ENCODE data around the gene SLC12A8. TPM values are rescaled to one million over a fixed set of nuclear protein-coding genes. Genes with fewer than 3 reads are reported as not detected.

The SLC12A8 gene
- total and polyA plus RNA-seq, 9 of the 15 experiments (the other 6 are each of a cell fraction or from before 2014, with no cell fraction given) = 0.04 to 0.33 (median 0.09) TPM; not detected in 4

DNA sequence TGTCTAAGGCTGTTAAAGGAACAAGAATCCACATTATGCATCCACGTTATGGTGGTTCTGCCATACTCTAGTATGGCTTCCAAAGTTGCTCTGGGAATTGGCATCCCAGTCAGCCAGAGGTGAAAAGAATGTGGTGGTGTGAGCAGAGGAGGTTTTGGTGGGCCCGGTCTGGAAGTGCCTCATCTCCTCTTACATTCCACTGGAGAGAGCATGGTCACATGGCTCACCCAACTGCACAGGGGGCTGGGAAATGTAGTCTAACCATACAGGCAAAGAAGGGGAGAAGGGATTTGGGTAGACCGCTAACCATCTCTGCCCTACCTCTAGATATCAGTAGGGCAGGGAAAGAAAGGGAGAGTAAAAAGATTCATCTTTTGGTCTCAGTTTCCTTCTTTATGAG, 153.6 kb downstream of the SLC12A8 start:
- DNase-seq (ENCODE audit: extremely low read depth in 1 of 4, low spot score in 3 of 4) (no peak), ATAC-seq (no peak), FAIRE-seq (no peak)
- no peak overlapping the region for H3K4me3 ChIP-seq
- H3K9ac ChIP-seq (ENCODE audit: insufficient read depth in 1 of 2, low read depth in 2 of 2, low read length in 2 of 2) = no peak overlapping the region
- in situ Hi-C loops (cut with MboI) = no loop called here
- 0% methylated on average over 2 of the region's 3 CpGs for WGBS (ENCODE audit: insufficient coverage, low coverage, missing lambda C conversion rate)
- H2AFZ ChIP-seq (ENCODE audit: low read depth, low read length) = no peak overlapping the region
- H3K4me1 ChIP-seq (replicated peaks in 1 of 2; ENCODE audit: control insufficient read depth in 2 of 2, insufficient read depth in 2 of 2, low read length in 2 of 2) = peaks cover 0 to 11% of the 10 kb centered on the region in 2 experiments; a peak in 2 of 5 replicates
- no peak for TF ChIP-seq XRCC5 (IDR thresholded peaks at IDR 0.05; ENCODE audit: low read depth, low read length)
- no peak for TF ChIP-seq RBM17 (IDR thresholded peaks at IDR 0.05; ENCODE audit: borderline replicate concordance, low read depth, low read length)
- TF ChIP-seq NBN (IDR thresholded peaks at IDR 0.05; ENCODE audit: low read depth) = no peak
- TF ChIP-seq, protein P1, sequence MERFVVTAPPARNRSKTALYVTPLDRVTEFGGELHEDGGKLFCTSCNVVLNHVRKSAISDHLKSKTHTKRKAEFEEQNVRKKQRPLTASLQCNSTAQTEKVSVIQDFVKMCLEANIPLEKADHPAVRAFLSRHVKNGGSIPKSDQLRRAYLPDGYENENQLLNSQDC (CRISPR knock-in tag; IDR thresholded peaks at IDR 0.05) = no peak
- TF ChIP-seq KHSRP (IDR thresholded peaks at IDR 0.05) = no peak
- no peak for TF ChIP-seq ZEB2 (IDR thresholded peaks at IDR 0.05)
- no peak for TF ChIP-seq TBP (optimal IDR thresholded peaks at IDR 0.05; ENCODE audit: low read depth, low read length)
- no peak for TF ChIP-seq ZNF253 (CRISPR knock-in tag; conservative IDR thresholded peaks at IDR 0.05)
- TF ChIP-seq TAF1 (IDR thresholded peaks at IDR 0.05; ENCODE audit: control insufficient read depth, extremely low read depth, insufficient read depth, low read length, severe bottlenecking) = no peak
- TF ChIP-seq, protein P2, sequence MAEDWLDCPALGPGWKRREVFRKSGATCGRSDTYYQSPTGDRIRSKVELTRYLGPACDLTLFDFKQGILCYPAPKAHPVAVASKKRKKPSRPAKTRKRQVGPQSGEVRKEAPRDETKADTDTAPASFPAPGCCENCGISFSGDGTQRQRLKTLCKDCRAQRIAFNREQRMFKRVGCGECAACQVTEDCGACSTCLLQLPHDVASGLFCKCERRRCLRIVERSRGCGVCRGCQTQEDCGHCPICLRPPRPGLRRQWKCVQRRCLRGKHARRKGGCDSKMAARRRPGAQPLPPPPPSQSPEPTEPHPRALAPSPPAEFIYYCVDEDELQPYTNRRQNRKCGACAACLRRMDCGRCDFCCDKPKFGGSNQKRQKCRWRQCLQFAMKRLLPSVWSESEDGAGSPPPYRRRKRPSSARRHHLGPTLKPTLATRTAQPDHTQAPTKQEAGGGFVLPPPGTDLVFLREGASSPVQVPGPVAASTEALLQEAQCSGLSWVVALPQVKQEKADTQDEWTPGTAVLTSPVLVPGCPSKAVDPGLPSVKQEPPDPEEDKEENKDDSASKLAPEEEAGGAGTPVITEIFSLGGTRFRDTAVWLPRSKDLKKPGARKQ (CRISPR knock-in tag; IDR thresholded peaks at IDR 0.05) = no peak
- no peak for TF ChIP-seq MTA2 (IDR thresholded peaks at IDR 0.05; ENCODE audit: low read depth)
- TF ChIP-seq MED1 (CRISPR knock-in tag; IDR thresholded peaks at IDR 0.05; ENCODE audit: borderline replicate concordance) = no peak
- TF ChIP-seq RUNX1 (IDR thresholded peaks at IDR 0.05; ENCODE audit: low read depth) = no peak
- TF ChIP-seq, protein P3, sequence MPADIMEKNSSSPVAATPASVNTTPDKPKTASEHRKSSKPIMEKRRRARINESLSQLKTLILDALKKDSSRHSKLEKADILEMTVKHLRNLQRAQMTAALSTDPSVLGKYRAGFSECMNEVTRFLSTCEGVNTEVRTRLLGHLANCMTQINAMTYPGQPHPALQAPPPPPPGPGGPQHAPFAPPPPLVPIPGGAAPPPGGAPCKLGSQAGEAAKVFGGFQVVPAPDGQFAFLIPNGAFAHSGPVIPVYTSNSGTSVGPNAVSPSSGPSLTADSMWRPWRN (IDR thresholded peaks at IDR 0.05; ENCODE audit: low read depth) = no peak
- no peak for TF ChIP-seq TRIM24 (IDR thresholded peaks at IDR 0.05)
- TF ChIP-seq, protein P4, sequence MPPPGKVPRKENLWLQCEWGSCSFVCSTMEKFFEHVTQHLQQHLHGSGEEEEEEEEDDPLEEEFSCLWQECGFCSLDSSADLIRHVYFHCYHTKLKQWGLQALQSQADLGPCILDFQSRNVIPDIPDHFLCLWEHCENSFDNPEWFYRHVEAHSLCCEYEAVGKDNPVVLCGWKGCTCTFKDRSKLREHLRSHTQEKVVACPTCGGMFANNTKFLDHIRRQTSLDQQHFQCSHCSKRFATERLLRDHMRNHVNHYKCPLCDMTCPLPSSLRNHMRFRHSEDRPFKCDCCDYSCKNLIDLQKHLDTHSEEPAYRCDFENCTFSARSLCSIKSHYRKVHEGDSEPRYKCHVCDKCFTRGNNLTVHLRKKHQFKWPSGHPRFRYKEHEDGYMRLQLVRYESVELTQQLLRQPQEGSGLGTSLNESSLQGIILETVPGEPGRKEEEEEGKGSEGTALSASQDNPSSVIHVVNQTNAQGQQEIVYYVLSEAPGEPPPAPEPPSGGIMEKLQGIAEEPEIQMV (tag; conservative IDR thresholded peaks at IDR 0.05; ENCODE audit: low read depth) = no peak
- no peak for TF ChIP-seq PHB2 (IDR thresholded peaks at IDR 0.05; ENCODE audit: low read depth)
- TF ChIP-seq, protein P5, sequence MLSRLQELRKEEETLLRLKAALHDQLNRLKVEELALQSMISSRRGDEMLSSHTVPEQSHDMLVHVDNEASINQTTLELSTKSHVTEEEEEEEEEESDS (CRISPR knock-in tag; IDR thresholded peaks at IDR 0.05) = no peak
- no peak for TF ChIP-seq BRCA1 (IDR thresholded peaks at IDR 0.05)
- no peak for TF ChIP-seq BRCA1 (CRISPR knock-in tag; IDR thresholded peaks at IDR 0.05)
- TF ChIP-seq TBL1XR1 (IDR thresholded peaks at IDR 0.05; ENCODE audit: low read length in 2 of 2) = no peak
- H4K20me1 ChIP-seq (replicated peaks; ENCODE audit: control insufficient read depth, insufficient read depth, low read length) = no peaks in the 10 kb centered on the region
- POLR2A ChIA-PET = no interaction called here
- H3K79me2 ChIP-seq (ENCODE audit: control insufficient read depth, insufficient read depth, low read length) = no peaks in the 10 kb centered on the region
- H3K36me3 ChIP-seq (ENCODE audit: control insufficient read depth, insufficient read depth, low read length) = no peaks in the 10 kb centered on the region
- no peaks in the 10 kb centered on the region for H3K9me1 ChIP-seq (ENCODE audit: control insufficient read depth, insufficient read depth, low read length)
- CTCF ChIA-PET (ENCODE audit: low intra/inter-chr PET ratio) = no interaction called here
- peaks cover 9 to 32% of the 10 kb centered on the region in 2 experiments for H3K27me3 ChIP-seq (ENCODE audit: control insufficient read depth in 2 of 2, insufficient read depth in 2 of 2, low read length in 2 of 2)
- no peak overlapping the region for H3K27ac ChIP-seq (ENCODE audit: extremely low read depth, low read depth, low read length)
- no peak overlapping the region for H3K4me2 ChIP-seq (ENCODE audit: insufficient read depth, low read length)
- intact Hi-C loops (cut with micrococcal nuclease) = no loop called here
- no TSS peak for BruUV-seq (replicated peaks)
- no peaks in the 10 kb centered on the region for H3K9me3 ChIP-seq (replicated peaks; ENCODE audit: control insufficient read depth, insufficient read depth, low read depth, low read length)
